Left lobe of liver (tissue), 2 donors: ENCODE measurements around the gene ZC3H8. TPM values are rescaled to one million over a fixed set of nuclear protein-coding genes. Genes with fewer than 3 reads are reported as not detected.
"Not testable (repeated sequence)": the region's sequence is repeated elsewhere in the genome, so short reads cannot be mapped to it uniquely, and the experiment has no call there.

Experiments used
- ATAC-seq: fragments of 200-7000 bp; cut with Tn5 transposase; one replicate; pipeline ENCODE4 v1.9.1; 2020; ENCODE audit warnings: mild to moderate bottlenecking, moderate library complexity
- DNase-seq: peaks from one replicate; pipeline ENCODE4 v3.0.0-alpha.2; 2020; ENCODE audit warnings: low spot score
- total RNA-seq: library from RNA; stranded (reverse); gene quantifications from one replicate; pipeline ENCODE4 v1.2.1, GENCODE V29; 2021
- donor health status: DM: no; HTN: no; CAD: no; lungs with moderate emphysema.
- donor health status: DM: no; HTN: yes; CAD: no.

The ZC3H8 gene
- total RNA-seq = 5.3 TPM

DNA sequence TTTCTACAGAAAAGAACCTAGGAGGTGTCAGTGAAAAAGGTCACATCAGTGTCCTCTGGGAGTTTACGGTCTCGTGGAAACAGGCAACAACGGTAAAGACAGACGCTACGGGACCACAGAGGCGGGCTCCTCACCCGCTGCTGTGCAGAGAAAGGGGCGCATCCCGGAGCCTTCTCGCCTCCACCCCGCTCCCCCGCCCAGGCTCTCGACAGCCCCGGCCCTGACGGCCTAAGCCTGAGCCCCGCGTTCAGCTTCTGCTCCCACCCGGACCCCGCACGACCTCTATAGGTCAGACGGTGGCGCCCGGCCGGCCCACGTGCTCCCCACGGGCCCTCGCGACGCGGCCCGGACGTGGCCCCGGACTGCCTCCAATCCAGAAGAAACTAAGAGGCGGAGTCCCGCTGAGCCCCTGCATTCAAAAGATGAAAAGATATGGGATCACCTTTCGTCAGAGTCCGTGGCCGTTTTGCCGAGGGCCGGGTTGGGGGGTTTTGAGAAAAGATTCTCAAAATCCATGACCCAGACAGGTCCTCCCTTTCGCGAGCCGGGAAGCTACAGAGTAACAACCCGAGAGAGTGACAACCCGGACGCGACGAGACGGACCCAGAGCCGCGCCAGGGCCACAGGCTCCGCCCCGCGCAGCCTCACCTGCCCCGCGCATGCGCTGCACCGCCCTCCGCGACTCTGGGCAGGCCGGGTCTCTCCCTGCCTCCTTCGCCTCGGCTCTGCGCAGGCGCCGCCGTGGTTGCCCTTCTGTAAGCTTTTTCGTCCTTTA is at the start of gene ZC3H8:
Gene ZC3H8 (minus strand): TSS at position 577 of the 775 bp plus-strand sequence. CDS start 61 bp downstream, at position 516.
- peak; percentile 96 for ATAC-seq

DNA sequence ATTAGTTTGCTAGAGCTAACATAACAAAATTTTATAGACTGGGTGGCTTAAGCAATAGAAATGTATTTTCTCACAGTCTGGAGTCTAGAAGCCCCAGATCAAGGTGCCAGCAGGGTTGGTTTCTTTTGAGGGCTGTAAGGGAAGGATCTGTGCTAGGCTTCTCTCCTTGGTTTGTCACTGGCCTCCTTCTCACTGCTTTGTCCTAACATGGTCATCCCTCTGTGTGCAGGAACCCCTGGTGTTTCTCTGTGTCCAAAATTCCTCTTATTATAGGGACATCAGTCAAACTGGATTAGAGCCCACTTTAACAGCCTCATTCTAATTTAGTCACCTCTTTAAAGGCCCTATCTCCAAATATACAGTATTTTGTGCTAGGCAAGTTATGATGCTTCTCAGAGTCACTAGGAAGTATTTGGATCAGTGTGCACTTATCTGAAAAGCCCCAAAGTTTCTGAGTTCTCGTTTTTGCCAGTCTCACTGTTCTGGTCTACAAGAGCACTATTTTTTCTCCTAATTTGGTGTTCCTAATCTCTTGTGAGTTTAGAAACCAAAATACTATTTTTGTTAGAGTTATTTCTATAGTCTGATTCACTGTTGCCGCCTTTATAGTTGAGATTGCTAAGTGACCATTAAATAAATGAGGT is 49.6 kb upstream of the ZC3H8 start:
- no peak for DNase-seq
- ATAC-seq = no peak

More for the DNA sequence above, at the start of gene ZC3H8:
- peak; percentile 96 for DNase-seq

DNA sequence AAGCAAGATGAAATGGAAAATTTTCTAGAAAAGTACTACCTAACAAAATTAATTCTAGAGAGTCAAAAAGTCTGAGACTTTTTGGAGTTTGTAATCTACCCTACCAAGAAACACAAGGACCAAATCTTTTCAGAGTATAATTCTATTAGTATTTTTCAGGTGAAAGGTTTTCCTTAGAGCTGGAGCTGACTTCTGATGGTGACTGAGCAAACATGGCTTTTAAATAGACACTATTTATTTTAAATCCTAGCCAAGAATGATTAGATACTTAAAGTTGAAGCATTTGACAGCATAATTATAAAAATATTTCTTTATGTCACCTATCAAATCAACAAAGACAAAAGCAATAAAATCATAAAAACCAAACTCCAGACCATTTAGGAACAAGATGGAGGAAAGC is 47.1 kb upstream of the ZC3H8 start:
- ATAC-seq (no peak), DNase-seq (no peak)

DNA sequence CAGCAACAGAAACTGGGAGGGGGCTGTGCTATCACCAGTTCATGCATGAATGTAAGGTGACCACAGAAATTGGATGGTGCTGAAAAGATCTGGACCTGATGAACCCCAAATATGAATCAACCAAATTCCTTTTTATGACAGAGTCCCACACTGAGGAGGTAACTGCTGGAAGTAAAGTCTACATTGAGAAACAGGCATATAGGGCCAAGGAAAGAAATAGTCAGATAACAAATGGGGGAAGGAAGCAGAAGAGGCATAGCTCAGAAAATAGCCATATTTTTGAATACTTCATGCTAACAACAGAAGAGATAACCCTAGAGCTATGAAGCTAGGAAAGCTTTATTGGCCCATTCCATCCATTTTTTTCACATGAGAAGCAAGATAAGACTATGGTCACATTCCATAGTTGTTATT is 46.3 kb upstream of the ZC3H8 start:
- ATAC-seq (no peak), DNase-seq (no peak)

DNA sequence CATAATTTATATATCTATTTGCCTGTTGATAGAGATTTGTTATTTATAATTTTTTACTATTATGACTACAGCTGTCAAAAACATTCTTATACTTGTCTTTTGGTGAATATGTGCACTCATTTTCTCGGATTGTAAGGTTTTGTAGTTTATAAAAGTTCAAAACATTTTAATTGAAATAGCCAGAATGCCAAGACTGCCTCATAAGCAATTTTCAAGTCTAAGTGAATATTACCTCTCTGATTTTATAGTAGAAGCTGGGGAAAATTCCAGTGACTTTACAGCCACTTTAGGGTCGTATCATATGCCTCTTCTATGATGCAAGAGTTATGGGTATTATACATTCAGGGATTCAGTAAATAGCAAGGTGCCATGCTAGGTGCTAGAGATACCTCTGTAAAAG is 41.6 kb upstream of the ZC3H8 start:
- ATAC-seq = no peak
- DNase-seq = no peak

DNA sequence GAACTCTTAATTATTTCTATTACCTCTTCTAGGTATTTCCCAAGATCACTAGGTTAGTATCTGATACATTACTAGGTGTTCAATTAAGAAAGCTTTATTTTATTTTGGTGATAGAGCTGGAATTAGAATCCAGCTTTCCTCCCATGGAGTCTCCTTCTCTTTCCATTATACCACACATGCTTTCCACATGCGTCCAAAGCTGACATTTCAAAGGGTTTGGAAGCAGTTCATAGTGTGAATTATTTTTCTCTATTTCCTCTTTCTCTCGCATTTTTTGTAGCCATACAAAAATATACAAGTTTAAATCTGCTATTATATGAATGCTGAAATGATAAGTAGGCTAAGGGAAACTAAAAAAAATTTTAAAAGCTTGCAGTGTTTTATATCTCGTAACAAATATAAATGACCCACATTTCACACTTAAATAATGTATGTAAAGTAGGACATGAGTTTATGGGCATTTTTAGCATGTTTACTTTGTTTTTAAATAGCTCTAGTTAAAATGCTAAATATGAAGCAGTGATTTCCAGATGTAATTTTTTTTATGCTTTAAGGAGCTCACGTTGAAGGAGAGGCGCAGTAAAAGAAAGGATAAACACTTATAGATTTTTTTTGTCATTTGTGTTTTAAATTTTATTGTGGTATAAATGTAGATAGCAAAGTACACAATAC is 40.7 kb upstream of the ZC3H8 start:
- DNase-seq = no peak
- no peak for ATAC-seq

DNA sequence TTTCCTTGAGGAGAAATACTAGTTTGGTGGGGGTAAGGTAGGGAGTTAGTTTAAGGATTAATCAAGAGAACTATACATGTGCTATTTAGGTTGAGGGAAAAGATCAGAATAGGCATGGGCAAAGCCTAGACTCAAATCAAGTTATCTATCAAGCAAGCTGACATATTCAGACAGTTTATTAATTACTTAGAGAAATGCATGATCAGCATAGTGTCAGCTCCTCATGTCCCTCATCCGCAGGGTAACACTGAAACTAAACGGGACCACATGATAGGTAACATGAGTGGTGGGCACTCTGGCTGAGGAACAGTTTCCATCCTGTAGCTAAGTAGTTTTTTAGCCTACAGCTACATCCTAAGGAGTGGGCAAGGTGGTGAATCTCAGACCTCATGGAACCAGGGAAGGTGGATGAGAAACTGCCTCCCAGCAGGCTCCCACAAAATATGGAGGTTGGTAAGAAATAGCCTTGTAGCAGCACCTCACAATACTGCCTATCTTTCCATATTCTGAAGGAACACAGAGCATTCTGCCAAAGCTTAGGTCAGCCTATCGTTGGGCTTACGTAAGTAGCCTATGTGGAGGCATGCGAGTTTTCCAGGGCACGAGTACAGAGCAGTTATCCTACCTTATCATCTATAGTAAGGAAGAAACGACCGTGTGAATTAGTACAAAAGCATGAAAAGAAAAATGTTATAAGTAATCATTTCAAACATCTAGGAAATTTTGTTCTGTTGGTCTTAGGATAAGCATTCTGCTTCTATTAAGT is 39.0 kb upstream of the ZC3H8 start:
- DNase-seq = no peak
- no peak for ATAC-seq

DNA sequence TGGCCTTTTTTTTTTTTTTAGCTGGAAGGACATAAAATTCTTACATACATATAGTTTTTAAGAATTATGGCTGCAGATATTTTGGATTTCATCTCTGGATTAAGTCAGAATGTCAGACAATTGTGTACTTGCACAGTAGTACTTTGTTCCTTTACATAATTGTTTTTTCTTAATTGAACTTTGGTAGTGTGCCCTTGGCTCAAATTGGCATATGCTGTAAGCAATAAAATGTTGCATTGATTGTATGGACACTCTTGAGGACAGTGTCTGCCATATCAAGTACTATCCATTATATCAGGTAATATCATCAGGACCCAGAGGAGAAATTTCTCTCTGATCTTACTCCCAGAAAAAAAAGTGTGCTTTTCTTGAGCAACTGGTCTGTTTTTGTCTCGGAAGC is 35.8 kb upstream of the ZC3H8 start:
- DNase-seq (no peak), ATAC-seq (peak; percentile 75)

DNA sequence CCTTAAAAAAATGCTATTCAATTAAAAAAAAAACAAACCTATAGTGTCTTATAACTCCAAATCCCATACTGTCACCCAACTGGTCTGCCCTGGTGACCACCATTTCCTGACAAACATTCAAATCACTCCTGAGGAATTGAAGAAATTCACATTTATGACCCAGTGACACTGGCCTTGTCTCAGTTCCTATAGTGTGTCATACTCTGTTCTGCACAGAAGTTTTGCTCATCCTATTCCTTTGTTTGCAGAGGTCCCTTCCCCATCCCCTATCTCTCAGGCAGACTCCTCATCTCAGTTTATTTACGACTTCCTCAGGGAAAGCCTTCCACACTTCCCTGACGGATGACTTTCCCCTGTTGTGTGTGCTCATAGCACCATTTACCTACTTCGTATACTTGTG is 35.2 kb upstream of the ZC3H8 start:
- ATAC-seq = no peak
- DNase-seq = no peak

DNA sequence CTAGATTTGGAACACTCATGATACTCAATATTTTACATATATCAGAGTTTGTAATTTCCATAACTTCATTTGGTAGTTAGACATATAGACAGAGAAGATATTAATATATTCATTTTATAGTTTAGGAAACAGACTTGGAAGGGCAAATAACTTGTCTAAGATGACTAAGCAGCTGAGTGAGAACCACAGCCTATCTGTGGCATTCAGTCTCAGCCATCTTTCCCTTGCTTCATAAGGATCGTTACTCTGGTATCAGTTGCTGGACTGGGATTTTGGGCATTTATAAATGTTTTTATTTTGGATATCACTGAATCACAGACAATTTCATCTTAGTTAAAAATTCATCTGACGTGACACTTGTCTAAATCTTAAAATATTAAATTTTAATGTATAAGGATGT is 28.7 kb upstream of the ZC3H8 start:
- not testable (repeated sequence) for DNase-seq
- peak; percentile 32 for ATAC-seq

DNA sequence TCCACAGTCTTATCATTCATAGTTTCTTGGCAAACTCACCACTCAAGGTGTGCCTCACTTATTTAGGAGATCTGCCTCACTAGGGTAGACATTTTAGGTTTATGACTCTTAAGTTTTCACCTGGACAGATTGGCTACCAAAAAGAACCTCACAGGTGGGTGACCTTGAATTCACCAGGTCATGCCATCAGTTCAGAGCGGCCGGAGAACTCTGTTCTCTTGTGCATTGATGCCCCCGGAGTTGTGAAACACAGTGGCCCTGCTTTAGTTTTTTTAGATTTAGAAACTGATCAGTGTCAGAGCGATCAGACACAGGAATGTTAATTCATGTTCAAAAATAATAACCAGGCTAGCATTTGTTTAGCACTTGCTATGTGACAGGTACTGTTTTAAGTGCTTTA is 27.2 kb upstream of the ZC3H8 start:
- not testable (repeated sequence) for DNase-seq
- peak; percentile 76 for ATAC-seq

DNA sequence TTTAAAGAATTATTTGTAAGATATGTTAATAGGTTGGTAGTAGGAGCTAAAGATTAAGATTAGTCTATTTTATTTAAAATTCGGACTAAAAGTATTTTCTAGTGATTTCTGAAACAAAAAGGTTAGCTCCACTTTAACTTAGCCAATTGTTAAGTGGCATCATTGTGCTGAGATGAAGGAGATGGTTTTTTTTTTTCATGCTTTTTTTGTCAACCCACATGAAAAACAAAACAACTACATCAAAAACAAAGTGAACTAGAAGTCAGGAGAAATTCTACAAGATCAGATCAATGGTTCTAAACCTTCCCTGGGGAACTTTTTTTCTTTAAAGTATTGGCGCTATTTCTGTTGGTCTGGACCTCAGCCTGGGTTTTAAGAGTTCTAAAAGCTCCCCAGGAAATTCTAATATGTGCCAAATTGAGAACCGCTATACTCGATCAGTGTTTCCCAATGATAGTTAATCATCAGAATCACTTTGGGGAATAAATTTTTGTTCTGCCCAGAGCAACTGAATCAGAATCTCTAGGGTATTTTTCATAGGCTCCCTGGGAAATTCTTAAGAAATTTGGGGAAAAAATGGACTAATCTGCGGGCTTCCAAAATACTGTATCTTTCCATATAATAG is 22.9 kb upstream of the ZC3H8 start:
- DNase-seq (no peak), ATAC-seq (no peak)

DNA sequence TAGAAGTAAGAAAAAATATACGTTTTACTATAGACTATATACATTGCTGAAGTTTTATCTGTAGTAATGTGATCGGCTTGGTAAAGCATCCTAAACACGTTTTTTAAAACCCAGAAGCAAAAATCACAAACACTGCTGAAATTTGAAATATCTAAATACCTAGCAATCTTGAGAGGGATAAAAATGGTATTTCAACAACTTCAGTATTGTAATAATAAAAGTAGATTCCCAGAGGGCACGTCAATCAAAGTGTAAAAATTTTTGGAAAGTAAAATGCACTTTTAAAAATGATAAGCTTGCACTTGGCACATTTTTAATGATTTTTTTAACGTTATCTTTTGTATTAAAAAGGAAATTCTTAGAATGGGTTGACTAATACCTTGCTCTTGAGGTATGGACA is 22.1 kb upstream of the ZC3H8 start:
- DNase-seq (no peak), ATAC-seq (no peak)

DNA sequence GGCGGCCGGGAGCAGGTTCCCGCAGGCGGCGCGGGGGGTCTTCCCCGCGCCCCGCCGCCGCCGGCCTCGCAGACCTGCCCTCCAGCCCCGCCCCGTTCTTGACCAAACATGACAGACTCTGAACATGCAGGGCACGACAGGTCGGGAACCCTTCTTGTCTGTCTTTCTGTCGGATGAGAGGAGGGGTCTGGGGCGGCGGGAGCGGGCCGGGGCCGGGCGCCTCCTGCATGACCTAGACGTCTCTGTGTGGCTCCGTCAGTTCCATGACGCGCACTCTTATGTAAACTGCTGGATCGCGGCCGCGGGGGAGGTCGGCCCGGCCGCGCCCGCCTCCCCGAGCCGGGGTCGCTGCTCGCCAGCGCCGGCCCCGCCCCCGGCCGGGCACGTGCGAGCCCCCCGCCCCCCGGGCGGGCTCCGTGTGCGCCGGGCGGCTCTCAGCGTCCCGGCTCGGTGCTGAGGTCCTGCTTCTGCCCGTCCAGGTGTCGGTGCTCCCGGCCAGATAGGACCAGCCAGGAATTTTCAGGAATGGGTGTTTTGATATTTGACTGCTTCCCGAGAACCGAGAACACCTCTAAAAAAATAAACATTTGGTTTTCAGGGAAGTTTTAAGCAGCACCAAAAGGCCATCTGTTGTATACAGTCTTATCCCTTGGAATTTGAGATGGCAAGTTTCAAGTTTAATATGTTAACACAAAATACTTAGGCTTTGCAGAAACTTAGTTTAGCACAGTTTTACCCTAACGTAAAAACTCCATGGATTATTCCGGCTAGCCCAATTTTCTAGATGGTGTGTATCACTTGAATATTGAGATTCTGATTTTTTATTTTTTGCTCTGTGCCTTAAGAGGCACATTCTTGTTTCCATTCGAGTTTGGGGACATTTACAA is 21.3 kb upstream of the ZC3H8 start:
- ATAC-seq (peak; percentile 80), DNase-seq (peak; percentile 98)

DNA sequence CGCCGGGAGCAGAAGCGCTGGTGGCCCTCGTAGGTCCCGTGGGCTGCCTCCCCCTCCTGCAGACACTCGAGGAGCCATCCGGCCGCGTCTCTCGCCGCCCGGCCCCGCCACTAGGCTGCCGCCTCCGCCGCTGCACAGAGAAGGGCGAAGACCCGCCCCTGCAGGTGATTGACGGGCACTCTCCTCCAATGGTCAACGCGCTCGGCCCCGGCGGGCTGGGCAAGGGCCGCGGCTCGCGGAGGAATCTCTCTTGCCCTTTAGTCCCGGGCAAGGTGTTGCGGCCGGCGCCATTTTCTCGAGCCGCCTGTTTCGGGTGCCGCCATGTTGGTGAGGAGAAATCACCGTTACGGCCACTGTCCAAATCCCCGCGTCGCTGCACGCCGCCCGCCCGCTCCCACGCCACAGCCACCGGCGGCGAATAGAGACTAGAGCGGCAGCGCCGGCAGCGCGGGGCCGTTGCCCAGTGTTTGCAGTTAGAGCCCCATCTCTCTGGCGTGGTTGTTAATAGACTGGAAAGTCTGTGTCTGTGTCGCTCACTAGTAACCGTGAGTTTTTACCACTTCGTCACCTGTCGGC is 20.6 kb upstream of the ZC3H8 start, which contains the start of gene ZC3H6:
Gene ZC3H6 (plus strand): TSS at position 287 of the 576 bp plus-strand sequence. CDS start 398 bp downstream, outside the sequence.
- DNase-seq = peak; percentile 100
- ATAC-seq = peak; percentile 92

DNA sequence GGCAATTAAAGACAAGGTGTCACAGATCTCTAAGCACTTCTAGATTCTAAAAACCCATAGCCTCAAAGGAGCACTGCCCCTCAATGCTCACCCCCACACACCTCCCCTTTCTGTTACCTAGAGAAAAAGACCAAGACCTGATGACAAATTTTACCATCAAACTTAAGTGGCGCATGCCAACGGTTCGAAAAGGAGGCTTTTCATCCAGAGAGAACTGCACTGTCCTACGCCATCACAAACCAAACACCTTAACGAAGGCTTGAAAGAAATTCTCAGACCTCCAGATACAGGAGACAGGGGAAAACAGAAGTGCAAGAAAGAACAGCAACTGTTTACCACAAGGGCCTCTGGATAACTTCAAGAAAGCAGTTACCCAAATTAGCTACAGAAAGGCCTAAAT is 18.5 kb upstream of the ZC3H8 start:
- ATAC-seq (no peak), DNase-seq (no peak)

DNA sequence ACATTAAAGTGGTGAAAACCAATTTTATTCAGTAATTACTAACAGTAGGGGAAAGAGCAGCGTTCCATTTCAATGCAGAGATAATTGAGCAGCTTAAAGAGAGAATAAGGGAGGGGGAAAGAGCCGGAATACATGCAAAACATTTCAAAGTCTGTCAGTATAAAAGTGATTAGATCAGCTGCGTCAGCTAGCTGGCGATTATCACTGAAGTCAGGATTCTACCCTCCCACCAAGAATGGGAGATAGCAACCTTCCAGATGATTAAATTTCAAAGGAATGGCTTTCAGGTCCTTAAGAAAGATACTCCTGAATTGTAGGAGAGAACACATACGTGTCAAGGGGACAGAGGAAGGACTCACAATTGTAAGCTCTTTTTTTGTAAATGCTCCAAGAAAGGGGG is 17.8 kb upstream of the ZC3H8 start:
- DNase-seq = no peak
- ATAC-seq = no peak

DNA sequence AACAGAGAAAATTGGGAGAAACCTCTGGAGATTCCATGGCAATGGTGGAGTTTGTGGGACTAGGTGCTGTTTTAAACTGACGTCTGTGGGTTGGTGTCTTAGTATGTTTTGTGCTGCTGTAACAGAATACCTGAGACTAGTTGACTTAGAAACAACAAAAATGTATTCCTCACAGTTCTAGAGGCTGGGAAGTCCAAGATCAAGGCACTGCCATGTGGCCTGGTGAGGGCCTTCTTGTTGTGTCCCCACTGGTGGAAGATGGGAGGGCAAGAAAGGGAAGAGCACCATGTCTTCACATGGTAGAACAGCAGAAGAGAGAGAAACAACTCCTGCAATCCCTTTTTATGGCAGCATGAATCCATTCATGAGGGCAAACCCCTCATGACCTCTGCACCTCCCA is 13.7 kb upstream of the ZC3H8 start:
- ATAC-seq (no peak), DNase-seq (no peak)

DNA sequence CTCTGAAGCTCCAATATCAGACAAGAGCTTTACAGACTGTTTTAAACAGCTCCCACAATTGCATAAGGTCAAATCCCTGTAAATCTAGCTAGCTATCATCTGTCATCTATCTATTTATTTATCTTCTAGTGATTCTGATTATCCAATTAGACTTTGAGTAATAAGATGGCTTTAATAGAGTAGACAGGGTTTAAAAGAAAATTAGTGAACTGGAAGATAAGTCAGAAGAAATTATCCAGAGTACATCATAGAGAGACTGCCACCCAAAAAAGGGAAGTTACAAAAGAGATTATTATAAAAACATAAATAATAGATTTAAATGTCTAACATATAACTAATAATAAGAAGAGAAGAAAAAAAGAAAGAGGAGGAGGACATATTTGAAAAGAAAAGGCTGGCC is 8.0 kb upstream of the ZC3H8 start:
- ATAC-seq (no peak), DNase-seq (no peak)
